DND-41 (cell line): ENCODE results near the gene COL23A1.

Source experiments
- CTCF ChIP-seq: IDR thresholded peaks from 2 replicates; pipeline ENCODE4 v1.5.1; 2012; ENCODE audit warnings: borderline replicate concordance, low read length, moderate library complexity, mild to moderate bottlenecking; ENCODE audit not compliant: poor library complexity, severe bottlenecking; ENCODE audit errors: extremely low read depth
- EZH2 ChIP-seq: IDR thresholded peaks from 3 replicates; pipeline ENCODE4 v1.6.1; 2012; ENCODE audit warnings: borderline replicate concordance, low read depth, mild to moderate bottlenecking, moderate library complexity, low read length, inconsistent platforms; ENCODE audit not compliant: severe bottlenecking

GRCh38 chr5:178314061-178314660, 276.0 kb downstream of the COL23A1 start:
- TF ChIP-seq CTCF: no peak
- no peak for TF ChIP-seq EZH2
